BE2C (cell line): ENCODE data around the gene EPHA2. TPM values are rescaled to one million over a fixed set of nuclear protein-coding genes. Genes with fewer than 3 reads are reported as not detected.

Experiments
- DNase-seq: peaks from one replicate; pipeline ENCODE4 v3.0.0-alpha.2; 2020
- H3K27me3 ChIP-seq: fragments of 250-450 bp; sonication (Bioruptor Pico); 2 replicates; pipeline ENCODE4 v1.5.1; 2020; ENCODE audit warnings: mild to moderate bottlenecking
- H3K36me3 ChIP-seq: fragments of 250-450 bp; sonication (Bioruptor Pico); 2 replicates; pipeline ENCODE4 v1.5.1; 2020; ENCODE audit warnings: mild to moderate bottlenecking
- H3K4me1 ChIP-seq: fragments of 250-450 bp; sonication (Bioruptor Pico); 2 replicates; pipeline ENCODE4 v1.5.1; 2020
- H3K4me3 ChIP-seq: 2 replicates; pipeline ENCODE4 v1.5.1; 2011; ENCODE audit warnings: low read depth, low read length
- H3K9me3 ChIP-seq: fragments of 250-450 bp; sonication (Bioruptor Pico); 2 replicates; pipeline ENCODE4 v1.5.1; 2020
- CTCF ChIP-seq: IDR thresholded peaks from 2 replicates; pipeline ENCODE4 v1.5.1; 2012; ENCODE audit warnings: mild to moderate bottlenecking, low read depth, low read length
- polyA plus RNA-seq: library from polyadenylated mRNA; unstranded; fragments of >200 nt; gene quantifications from one replicate; pipeline ENCODE4 v1.2.1, GENCODE V29; 2012; ENCODE audit warnings: low read depth, missing spikeins; ENCODE audit not compliant: insufficient read length, insufficient read depth

Gene EPHA2
- polyA plus RNA-seq: 6.2 TPM

- Histone ChIP-seq H3K9me3 (no peaks in the 10 kb centered on the region), H3K4me3 (peak within 1 kb of the TSS; percentile 55), H3K4me1 (no peaks in the 10 kb centered on the region; the same call in 1 of the 2 replicates), H3K36me3 (no peaks in the 10 kb centered on the region), H3K27me3 (no peaks in the 10 kb centered on the region; the same call in 1 of the 2 replicates)
- DNase-seq: no peak
- TF ChIP-seq CTCF: no peak
Observed at GRCh38 chr1:16155537-16156410, at the start of gene EPHA2. EPHA2 (minus strand) TSS chr1:16156069; CDS start chr1:16155932, 137 bp downstream.

GRCh38 chr1:16205334-16205671 lies 49.4 kb upstream of the EPHA2 start:
- no peaks in the 10 kb centered on the region for H3K9me3 ChIP-seq
- peaks cover 12% of the 10 kb centered on the region for H3K4me1 ChIP-seq
- no peak overlapping the region for H3K4me3 ChIP-seq
- no peaks in the 10 kb centered on the region for H3K27me3 ChIP-seq
- no peaks in the 10 kb centered on the region for H3K36me3 ChIP-seq
- no peak for DNase-seq
- TF ChIP-seq CTCF: no peak

- peak; percentile 58 for DNase-seq
- no peaks in the 10 kb centered on the region for H3K9me3 ChIP-seq
Observed at GRCh38 chr1:16204634-16205333, 48.9 kb upstream of the EPHA2 start.

GRCh38 chr1:16204216-16204615 lies 48.3 kb upstream of the EPHA2 start:
- Histone ChIP-seq H3K9me3 (no peaks in the 10 kb centered on the region), H3K4me1 (peaks cover 12% of the 10 kb centered on the region), H3K27me3 (no peaks in the 10 kb centered on the region), H3K36me3 (no peaks in the 10 kb centered on the region), H3K4me3 (no peak overlapping the region)
- no peak for TF ChIP-seq CTCF
- no peak for DNase-seq

More at GRCh38 chr1:16204634-16205333, 48.9 kb upstream of the EPHA2 start:
- Histone ChIP-seq H3K36me3 (no peaks in the 10 kb centered on the region), H3K27me3 (no peaks in the 10 kb centered on the region), H3K4me3 (no peak overlapping the region), H3K4me1 (peaks cover 12% of the 10 kb centered on the region)
- TF ChIP-seq CTCF: peak; percentile 53

- Histone ChIP-seq H3K9me3 (no peaks in the 10 kb centered on the region), H3K36me3 (no peaks in the 10 kb centered on the region), H3K27me3 (no peaks in the 10 kb centered on the region), H3K4me3 (no peak overlapping the region), H3K4me1 (peaks cover 12% of the 10 kb centered on the region)
- no peak for TF ChIP-seq CTCF
- no peak for DNase-seq
Observed at GRCh38 chr1:16203550-16203949, 47.7 kb upstream of the EPHA2 start.
